SU-DHL-6 (cell line): Measurements from ENCODE around the gene PCBD1.

ENCODE experiments used
- H2AFZ ChIP-seq: fragments of 200-600 bp; sonication (generic); 2 replicates; pipeline ENCODE4 v1.6.1; 2014; ENCODE audit warnings: low read depth, mild to moderate bottlenecking, moderate library complexity, mixed read lengths, antibody characterized with exemption, low read length; ENCODE audit not compliant: severe bottlenecking
- H3F3A ChIP-seq: fragments of 200-600 bp; shearing (Covaris generic); 2 replicates; pipeline ENCODE4 v1.6.0; 2016; ENCODE audit warnings: antibody characterized with exemption, mild to moderate bottlenecking; ENCODE audit not compliant: insufficient read depth
- H3K27ac ChIP-seq: fragments of 200-600 bp; sonication (generic); 2 replicates; pipeline ENCODE4 v1.5.1; 2016; ENCODE audit warnings: low read depth, mild to moderate bottlenecking, low read length, moderate library complexity, mixed read lengths
- H3K27me3 ChIP-seq: fragments of 200-600 bp; sonication (generic), shearing (Covaris generic); 2 replicates; pipeline ENCODE4 v1.6.0; 2014; ENCODE audit warnings: mild to moderate bottlenecking, low read length
- H3K36me3 ChIP-seq: fragments of 200-600 bp; sonication (generic); 2 replicates; pipeline ENCODE4 v1.6.1; 2014; ENCODE audit warnings: mild to moderate bottlenecking, low read length, mixed read lengths
- H3K4me2 ChIP-seq: fragments of 300-600, 200-600 bp; shearing (Covaris generic), sonication (generic); 2 replicates; pipeline ENCODE4 v1.6.0; 2014; ENCODE audit warnings: low read length, low read depth, mild to moderate bottlenecking; ENCODE audit not compliant: poor library complexity, severe bottlenecking
- H3K4me3 ChIP-seq: fragments of 200-600 bp; sonication (generic); 2 replicates; pipeline ENCODE4 v1.5.1; 2014; ENCODE audit warnings: antibody characterized with exemption, low read length, mild to moderate bottlenecking, mixed read lengths; ENCODE audit not compliant: insufficient read depth, poor library complexity, severe bottlenecking
- H3K79me2 ChIP-seq: fragments of 200-600 bp; sonication (generic); 2 replicates; pipeline ENCODE4 v1.6.1; 2014; ENCODE audit warnings: mild to moderate bottlenecking, low read length, moderate library complexity; ENCODE audit not compliant: insufficient read depth
- H3K9ac ChIP-seq: fragments of 200-600 bp; sonication (generic); 2 replicates; pipeline ENCODE4 v1.7.0; 2014; ENCODE audit warnings: mild to moderate bottlenecking, low read length
- H3K9me2 ChIP-seq: fragments of 200-600 bp; sonication (generic); replicated peaks from 2 replicates; pipeline ENCODE4 v1.6.1; 2014; ENCODE audit warnings: low read length; ENCODE audit not compliant: insufficient read depth
- H3K9me3 ChIP-seq: fragments of 200-600 bp; sonication (generic); 2 replicates; pipeline ENCODE4 v1.6.1; 2014; ENCODE audit warnings: low read length, mixed read lengths; ENCODE audit not compliant: insufficient read depth
- H4K20me1 ChIP-seq: fragments of 200-600 bp; sonication (generic); 2 replicates; pipeline ENCODE4 v1.6.1; 2014; ENCODE audit warnings: low read depth, mild to moderate bottlenecking, antibody characterized with exemption, low read length, moderate library complexity, mixed read lengths
- CTCF ChIP-seq: fragments of 200-600 bp; sonication (generic); IDR thresholded peaks from one replicate; pipeline ENCODE4 v1.5.1; 2017; ENCODE audit warnings: antibody characterized with exemption, mild to moderate bottlenecking, low read length, moderate library complexity; ENCODE audit not compliant: insufficient read depth, poor library complexity, severe bottlenecking
- EZH2phosphoT487 ChIP-seq: fragments of 200-600 bp; sonication (generic), shearing (Covaris generic); conservative IDR thresholded peaks from 2 replicates; pipeline ENCODE4 v1.6.1; 2018; ENCODE audit warnings: mild to moderate bottlenecking, antibody characterized with exemption, low read length, moderate library complexity, mixed read lengths

The PCBD1 gene

GRCh38 chr10:70935631-70936030 lies 47.3 kb upstream of the PCBD1 start:
- H4K20me1 ChIP-seq = no peaks in the 10 kb centered on the region
- no peaks in the 10 kb centered on the region for H3K9me3 ChIP-seq
- no peaks in the 10 kb centered on the region for H3K79me2 ChIP-seq
- no peak overlapping the region for H3K4me2 ChIP-seq
- H3K9ac ChIP-seq = no peak overlapping the region
- H3K4me3 ChIP-seq = no peak overlapping the region
- no peaks in the 10 kb centered on the region for H3K9me2 ChIP-seq
- no peaks in the 10 kb centered on the region for H3F3A ChIP-seq
- H2AFZ ChIP-seq = no peak overlapping the region
- H3K27ac ChIP-seq = no peak overlapping the region
- no peaks in the 10 kb centered on the region for H3K27me3 ChIP-seq
- H3K36me3 ChIP-seq = no peaks in the 10 kb centered on the region
- no peak for TF ChIP-seq CTCF
- TF ChIP-seq EZH2phosphoT487 = no peak

GRCh38 chr10:70935125-70935625 lies 46.8 kb upstream of the PCBD1 start:
- Histone ChIP-seq H3K9ac (no peak overlapping the region), H3K9me3 (no peaks in the 10 kb centered on the region), H3K27ac (no peak overlapping the region), H3F3A (no peaks in the 10 kb centered on the region), H3K9me2 (no peaks in the 10 kb centered on the region), H2AFZ (no peak overlapping the region), H3K27me3 (no peaks in the 10 kb centered on the region), H3K36me3 (no peaks in the 10 kb centered on the region), H4K20me1 (no peaks in the 10 kb centered on the region), H3K4me3 (no peak overlapping the region), H3K79me2 (no peaks in the 10 kb centered on the region), H3K4me2 (no peak overlapping the region)
- TF ChIP-seq EZH2phosphoT487 (no peak), CTCF (no peak)

GRCh38 chr10:70934701-70935100 lies 46.3 kb upstream of the PCBD1 start:
- H3K36me3 ChIP-seq = no peaks in the 10 kb centered on the region
- no peaks in the 10 kb centered on the region for H3K27me3 ChIP-seq
- no peaks in the 10 kb centered on the region for H3K79me2 ChIP-seq
- no peak overlapping the region for H3K9ac ChIP-seq
- no peaks in the 10 kb centered on the region for H3F3A ChIP-seq
- no peak overlapping the region for H3K27ac ChIP-seq
- H2AFZ ChIP-seq = no peak overlapping the region
- no peak overlapping the region for H3K4me3 ChIP-seq
- H4K20me1 ChIP-seq = no peaks in the 10 kb centered on the region
- no peaks in the 10 kb centered on the region for H3K9me3 ChIP-seq
- no peak overlapping the region for H3K4me2 ChIP-seq
- no peaks in the 10 kb centered on the region for H3K9me2 ChIP-seq
- TF ChIP-seq EZH2phosphoT487 = no peak
- no peak for TF ChIP-seq CTCF
